ENCODE results near the gene HES3.

DNA sequence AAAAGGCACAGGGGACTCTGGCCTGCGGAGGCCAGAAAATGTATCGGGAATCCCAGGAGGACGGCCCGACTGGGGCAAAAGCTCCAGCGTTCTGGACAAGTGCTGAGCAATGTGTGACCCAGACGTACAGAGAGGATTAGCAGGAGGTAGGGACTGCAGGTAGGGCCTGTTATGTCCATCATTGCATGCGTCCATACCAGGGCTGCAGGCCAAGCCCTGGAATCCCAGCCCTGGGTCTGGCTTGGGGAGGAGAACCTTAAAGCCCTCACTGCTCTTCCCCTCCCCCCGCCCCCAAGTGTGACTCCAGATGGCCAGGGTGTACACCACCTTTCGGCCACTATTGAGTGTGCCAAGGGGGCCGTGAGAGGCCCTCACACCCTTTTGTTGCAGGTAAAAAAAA, 36.1 kb upstream of the HES3 start:
- TF ChIP-seq, protein P1, sequence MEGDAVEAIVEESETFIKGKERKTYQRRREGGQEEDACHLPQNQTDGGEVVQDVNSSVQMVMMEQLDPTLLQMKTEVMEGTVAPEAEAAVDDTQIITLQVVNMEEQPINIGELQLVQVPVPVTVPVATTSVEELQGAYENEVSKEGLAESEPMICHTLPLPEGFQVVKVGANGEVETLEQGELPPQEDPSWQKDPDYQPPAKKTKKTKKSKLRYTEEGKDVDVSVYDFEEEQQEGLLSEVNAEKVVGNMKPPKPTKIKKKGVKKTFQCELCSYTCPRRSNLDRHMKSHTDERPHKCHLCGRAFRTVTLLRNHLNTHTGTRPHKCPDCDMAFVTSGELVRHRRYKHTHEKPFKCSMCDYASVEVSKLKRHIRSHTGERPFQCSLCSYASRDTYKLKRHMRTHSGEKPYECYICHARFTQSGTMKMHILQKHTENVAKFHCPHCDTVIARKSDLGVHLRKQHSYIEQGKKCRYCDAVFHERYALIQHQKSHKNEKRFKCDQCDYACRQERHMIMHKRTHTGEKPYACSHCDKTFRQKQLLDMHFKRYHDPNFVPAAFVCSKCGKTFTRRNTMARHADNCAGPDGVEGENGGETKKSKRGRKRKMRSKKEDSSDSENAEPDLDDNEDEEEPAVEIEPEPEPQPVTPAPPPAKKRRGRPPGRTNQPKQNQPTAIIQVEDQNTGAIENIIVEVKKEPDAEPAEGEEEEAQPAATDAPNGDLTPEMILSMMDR (IDR thresholded peaks at IDR 0.05), result no peak
- no peak for TF ChIP-seq POLR2A (IDR thresholded peaks at IDR 0.05)

Measured in testis (tissue), 2 donors.